Fibroblast of villous mesenchyme (primary cell): ENCODE results near the gene MMRN2. TPM values are rescaled to one million over a fixed set of nuclear protein-coding genes. Genes with fewer than 3 reads are reported as not detected.

ENCODE experiments used
- DNase-seq: peaks from one replicate; pipeline ENCODE4 v3.0.0-alpha.2; 2010; ENCODE audit warnings: low read depth
- H3K4me3 ChIP-seq: 2 replicates; pipeline ENCODE4 v1.5.1; 2011; ENCODE audit warnings: low read depth, mild to moderate bottlenecking, low read length
- total RNA-seq: library from RNA; depleted of rRNA; stranded (reverse); fragments of >200 nt; gene quantifications from 2 replicates; pipeline ENCODE4 v1.2.3, GENCODE V29; 2012
- TF ChIP-seq, protein P1 (sequence below): IDR thresholded peaks from 2 replicates; pipeline ENCODE4 v1.5.1; 2012; ENCODE audit warnings: low read depth, mild to moderate bottlenecking, low read length; ENCODE audit not compliant: insufficient read depth

The MMRN2 gene
- total RNA-seq, 1 donor = 0.86 TPM

DNA sequence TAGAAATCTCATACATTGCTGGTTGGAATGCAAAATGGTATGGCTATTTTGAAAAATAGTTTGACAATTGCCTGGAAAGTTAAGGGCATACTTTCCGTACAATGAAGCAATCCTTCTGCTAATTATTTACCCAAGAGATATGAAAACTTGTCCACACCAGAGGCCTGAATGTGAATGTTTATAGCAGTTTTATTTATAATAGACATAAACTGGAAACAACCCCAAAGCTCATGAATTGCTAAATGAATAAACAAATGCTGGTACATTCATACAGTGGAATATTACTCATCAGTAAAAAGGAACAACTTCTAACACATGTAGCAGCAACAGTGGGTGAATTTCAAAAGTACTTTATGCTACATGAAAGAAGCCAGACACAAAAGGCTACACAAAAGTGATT, 42.7 kb downstream of the MMRN2 start:
- DNase-seq = peak; percentile 82
- TF ChIP-seq, protein P1, sequence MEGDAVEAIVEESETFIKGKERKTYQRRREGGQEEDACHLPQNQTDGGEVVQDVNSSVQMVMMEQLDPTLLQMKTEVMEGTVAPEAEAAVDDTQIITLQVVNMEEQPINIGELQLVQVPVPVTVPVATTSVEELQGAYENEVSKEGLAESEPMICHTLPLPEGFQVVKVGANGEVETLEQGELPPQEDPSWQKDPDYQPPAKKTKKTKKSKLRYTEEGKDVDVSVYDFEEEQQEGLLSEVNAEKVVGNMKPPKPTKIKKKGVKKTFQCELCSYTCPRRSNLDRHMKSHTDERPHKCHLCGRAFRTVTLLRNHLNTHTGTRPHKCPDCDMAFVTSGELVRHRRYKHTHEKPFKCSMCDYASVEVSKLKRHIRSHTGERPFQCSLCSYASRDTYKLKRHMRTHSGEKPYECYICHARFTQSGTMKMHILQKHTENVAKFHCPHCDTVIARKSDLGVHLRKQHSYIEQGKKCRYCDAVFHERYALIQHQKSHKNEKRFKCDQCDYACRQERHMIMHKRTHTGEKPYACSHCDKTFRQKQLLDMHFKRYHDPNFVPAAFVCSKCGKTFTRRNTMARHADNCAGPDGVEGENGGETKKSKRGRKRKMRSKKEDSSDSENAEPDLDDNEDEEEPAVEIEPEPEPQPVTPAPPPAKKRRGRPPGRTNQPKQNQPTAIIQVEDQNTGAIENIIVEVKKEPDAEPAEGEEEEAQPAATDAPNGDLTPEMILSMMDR = no peak
- no peak overlapping the region for H3K4me3 ChIP-seq

DNA sequence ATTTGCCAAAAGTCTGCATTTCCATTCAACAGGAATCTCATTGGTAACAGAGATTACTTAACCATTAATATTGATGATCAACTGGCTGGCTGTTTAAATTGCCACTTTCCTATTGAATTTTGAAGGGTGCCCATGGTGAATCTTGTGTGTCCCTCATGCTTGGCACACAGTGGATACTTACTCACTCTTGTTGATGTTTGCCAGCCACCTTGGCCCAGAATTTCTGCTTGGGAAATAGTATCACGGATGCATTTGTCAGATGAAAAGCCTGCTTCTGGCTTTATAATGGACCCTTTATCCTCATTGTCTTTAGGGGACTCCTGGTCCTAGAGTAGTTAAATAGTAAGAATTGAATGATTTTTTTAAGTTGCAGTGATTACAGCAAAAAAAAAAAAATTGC, 52.0 kb downstream of the MMRN2 start:
- DNase-seq = no peak
- no peak overlapping the region for H3K4me3 ChIP-seq
- TF ChIP-seq, protein P1 = no peak

DNA sequence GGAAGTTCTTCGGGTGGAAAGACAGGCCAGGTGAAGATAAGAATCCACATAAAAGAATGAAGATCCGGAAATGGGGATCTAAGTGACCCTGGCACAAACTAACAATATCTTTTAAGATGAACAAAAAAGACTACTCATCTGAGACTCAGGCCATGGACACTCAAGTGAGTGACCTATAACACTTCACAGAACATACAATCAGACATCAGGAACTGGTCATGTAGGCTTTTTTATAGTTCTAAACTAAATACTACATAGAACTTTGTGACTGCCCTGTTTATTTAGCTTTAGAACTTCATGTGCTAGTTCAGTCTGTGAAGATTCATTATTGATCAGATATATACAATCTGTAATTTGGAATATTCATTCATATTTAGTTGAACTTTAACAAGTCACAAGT, 52.8 kb downstream of the MMRN2 start:
- DNase-seq = no peak
- TF ChIP-seq, protein P1 = no peak
- H3K4me3 ChIP-seq = no peak overlapping the region

DNA sequence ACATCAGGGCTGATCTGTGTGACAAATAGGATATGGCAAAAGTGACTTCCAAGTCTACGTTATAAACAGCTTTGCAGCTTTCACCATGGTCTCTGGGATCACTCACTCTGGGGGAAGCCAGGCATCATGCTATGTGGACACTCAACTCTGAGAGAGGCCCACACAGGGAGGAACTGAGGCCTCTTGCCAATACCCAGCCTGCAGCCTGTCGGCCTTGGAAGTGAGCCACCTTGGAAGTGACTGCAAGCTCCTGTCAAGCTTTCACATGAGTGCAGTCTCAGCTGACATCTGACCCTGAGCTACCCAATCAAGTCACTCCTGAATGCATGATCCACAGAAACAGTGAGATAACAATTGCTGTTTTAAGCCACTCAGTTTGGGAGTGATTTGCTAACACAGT, 56.5 kb downstream of the MMRN2 start:
- H3K4me3 ChIP-seq = no peak overlapping the region
- TF ChIP-seq, protein P1 = no peak
- DNase-seq = peak; percentile 44

DNA sequence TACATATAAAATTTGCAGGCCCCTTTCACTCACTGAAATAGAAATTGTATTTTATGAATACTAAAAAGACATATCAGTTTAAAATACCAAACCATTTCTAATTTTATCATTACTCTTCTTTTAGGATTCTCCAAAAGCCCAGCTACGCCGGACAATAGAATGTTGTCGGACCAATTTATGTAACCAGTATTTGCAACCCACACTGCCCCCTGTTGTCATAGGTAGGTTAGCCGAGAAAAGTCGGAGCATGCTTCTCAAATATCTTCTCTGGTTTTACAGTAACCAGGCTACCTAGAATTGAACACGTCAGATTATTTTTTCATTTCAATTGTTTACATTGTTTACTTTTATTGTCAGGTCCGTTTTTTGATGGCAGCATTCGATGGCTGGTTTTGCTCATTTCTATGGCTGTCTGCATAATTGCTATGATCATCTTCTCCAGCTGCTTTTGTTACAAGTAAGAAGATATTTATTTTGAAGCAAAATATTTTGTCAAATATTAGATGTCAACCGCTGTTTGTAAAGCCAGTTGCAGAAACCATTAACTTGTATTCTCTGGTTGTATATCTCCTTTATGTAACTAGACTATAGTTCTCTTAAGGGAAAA, 57.6 kb downstream of the MMRN2 start:
- peak; percentile 81 for DNase-seq
- TF ChIP-seq, protein P1 = peak; percentile 75
- no peak overlapping the region for H3K4me3 ChIP-seq

DNA sequence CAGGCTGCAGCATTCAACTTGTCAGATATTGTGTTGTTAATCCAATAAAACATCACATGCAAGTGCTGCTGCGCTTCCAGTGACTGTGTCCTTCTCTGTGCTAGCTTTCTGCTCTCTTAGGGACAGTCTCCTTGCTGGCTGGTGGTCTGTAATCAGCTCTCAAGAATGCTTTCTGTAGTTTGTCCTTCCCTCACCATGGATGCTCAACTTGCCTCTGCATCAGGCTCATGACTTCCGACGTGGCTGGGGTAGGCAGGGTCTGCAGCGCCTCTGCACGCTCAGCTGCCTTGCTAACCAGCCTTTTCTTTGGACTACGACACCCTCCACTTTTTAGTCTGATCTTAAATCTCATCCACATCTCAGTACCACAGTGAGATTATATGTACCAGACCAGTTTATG, 58.3 kb downstream of the MMRN2 start:
- no peak overlapping the region for H3K4me3 ChIP-seq
- TF ChIP-seq, protein P1 = no peak
- no peak for DNase-seq

DNA sequence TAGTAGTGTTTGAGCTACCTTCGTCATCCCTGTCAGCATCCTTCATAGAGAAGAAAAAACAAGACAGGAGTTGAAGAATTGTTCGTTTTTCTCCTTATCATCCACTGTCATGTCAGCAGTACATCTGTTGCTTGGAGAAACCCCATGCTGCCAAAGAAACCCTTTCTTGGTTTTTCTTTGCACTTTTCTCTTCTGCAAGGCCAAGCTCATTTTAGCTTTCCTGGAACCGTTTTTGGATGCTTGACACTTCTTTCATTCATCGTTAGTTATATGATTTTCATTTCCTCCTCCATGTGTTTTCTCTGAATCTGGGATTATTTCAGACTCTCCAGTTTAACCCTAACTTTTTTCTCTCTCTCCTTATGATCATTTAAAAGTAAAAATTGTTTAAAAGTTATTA, 58.9 kb downstream of the MMRN2 start:
- no peak overlapping the region for H3K4me3 ChIP-seq
- no peak for DNase-seq
- TF ChIP-seq, protein P1 = no peak
